MCF 10A (cell line): ENCODE results near the gene CFAP97. TPM values are rescaled to one million over a fixed set of nuclear protein-coding genes. Genes with fewer than 3 reads are reported as not detected.

Experiments used
- BruUV-seq: library from RNA; stranded (reverse); fragments of 400-500 nt; replicated peaks from 2 replicates; lab custom pipeline; 2021; lab: Mats Ljungman, UMichigan
- CTCF ChIA-PET: fragments of 300-600 bp; sonication (Branson Sonifier 250); formaldehyde crosslinking; extraction: SDS; loops from one replicate; lab custom pipeline; 2021; ENCODE audit warnings: antibody characterized with exemption, inconsistent platforms; lab: Yijun Ruan, JAX
- POLR2A ChIA-PET: fragments of 300-600, 350-650 bp; sonication (Branson Sonifier 250); formaldehyde crosslinking; extraction: SDS; loops from one replicate; lab custom pipeline; 2020; ENCODE audit warnings: antibody characterized with exemption, inconsistent platforms; lab: Yijun Ruan, JAX
- DNase-seq: peaks from one replicate; pipeline ENCODE4 v3.0.0-alpha.2; 2018; ENCODE audit not compliant: unreplicated experiment
- H3K27ac Mint-ChIP-seq: one replicate; pipeline ENCODE4 v1.8.0; 2022; ENCODE audit warnings: mild to moderate bottlenecking, low read depth, mixed read lengths; ENCODE audit not compliant: unreplicated experiment
- H3K27me3 Mint-ChIP-seq: one replicate; pipeline ENCODE4 v1.8.0; 2022; ENCODE audit warnings: mixed read lengths; ENCODE audit not compliant: insufficient read depth, unreplicated experiment
- H3K36me3 Mint-ChIP-seq: one replicate; pipeline ENCODE4 v1.8.0; 2022; ENCODE audit warnings: mild to moderate bottlenecking, moderate library complexity, mixed read lengths; ENCODE audit not compliant: insufficient read depth, unreplicated experiment
- H3K4me1 Mint-ChIP-seq: one replicate; pipeline ENCODE4 v1.8.0; 2022; ENCODE audit warnings: mixed read lengths; ENCODE audit not compliant: insufficient read depth, unreplicated experiment
- H3K4me3 Mint-ChIP-seq: one replicate; pipeline ENCODE4 v1.8.0; 2022; ENCODE audit warnings: mild to moderate bottlenecking, moderate library complexity, mixed read lengths; ENCODE audit not compliant: unreplicated experiment
- H3K9me3 Mint-ChIP-seq: one replicate; pipeline ENCODE4 v1.8.0; 2022; ENCODE audit warnings: mixed read lengths; ENCODE audit not compliant: unreplicated experiment
- intact Hi-C: fragments of 100-400 bp; cut with micrococcal nuclease; formaldehyde crosslinking; loops from 2 replicates; pipeline ENCODE4 v1.14.1; 2022
- total RNA-seq: library from RNA; stranded (reverse); gene quantifications from 2 replicates; pipeline ENCODE4 v1.2.3, GENCODE V29; 2022
- TF ChIP-seq, protein P1 (sequence below): fragments of 200-600 bp; IDR thresholded peaks from one replicate; pipeline ENCODE4 v1.8.0; 2022; ENCODE audit warnings: antibody characterized with exemption, mild to moderate bottlenecking; ENCODE audit not compliant: unreplicated experiment

CFAP97 gene
- total RNA-seq, 1 experiment from 2014 or later = 95.0 TPM

DNA sequence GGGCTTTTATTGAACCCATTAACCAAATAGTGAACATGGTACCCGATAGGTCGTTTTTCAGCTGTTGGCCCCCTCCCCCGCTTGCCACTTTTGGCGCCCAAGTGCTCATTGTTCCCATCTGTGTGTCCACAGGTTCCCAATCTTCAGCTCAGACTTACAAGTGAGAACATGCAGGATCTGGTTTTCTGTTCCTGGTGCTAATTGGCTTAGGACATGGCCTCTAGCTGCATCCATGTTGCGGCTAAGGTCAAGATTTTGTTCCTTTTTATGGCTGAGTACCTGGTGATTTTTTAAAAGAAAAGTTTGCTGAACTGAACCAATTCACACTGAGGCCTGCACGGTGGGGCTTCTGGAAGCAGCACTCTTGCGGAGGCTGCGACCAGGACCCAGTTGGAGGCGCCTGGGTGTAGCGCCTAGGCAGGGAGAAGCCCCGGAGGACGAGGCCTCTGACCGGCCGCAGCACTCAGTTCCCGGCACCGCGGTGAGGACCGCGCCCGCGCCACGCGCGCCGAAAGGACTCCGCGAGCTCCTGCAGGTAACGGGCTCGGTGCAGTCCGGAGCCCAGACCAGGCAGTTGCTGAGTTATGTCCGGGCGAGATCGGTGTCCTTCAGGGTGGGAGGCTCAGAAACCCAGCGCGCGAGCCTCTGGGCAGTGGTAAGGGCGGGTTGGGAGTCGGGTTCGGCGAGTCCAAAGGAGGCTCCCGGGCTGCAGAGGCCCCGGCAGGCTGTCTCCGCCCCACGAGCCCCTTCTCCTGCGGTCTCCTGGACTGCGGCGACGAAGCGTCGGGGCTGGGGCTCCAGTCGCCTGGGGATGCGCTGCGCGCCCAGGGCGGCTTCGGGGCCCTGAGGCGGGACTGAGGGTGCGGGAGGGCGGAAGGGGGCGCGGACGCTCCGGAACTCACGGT is 76.5 kb downstream of the CFAP97 start:
- no peaks in the 10 kb centered on the region for H3K4me1 Mint-ChIP-seq
- POLR2A ChIA-PET = interaction anchor here (1.0 to 1.8 kb wide), 2 partner anchors 15 to 16 kb away, joined by 5 read pairs; partner anchors contain the start of gene SLC25A4
- no peak for DNase-seq
- H3K36me3 Mint-ChIP-seq = no peaks in the 10 kb centered on the region
- no peaks in the 10 kb centered on the region for H3K9me3 Mint-ChIP-seq
- no peaks in the 10 kb centered on the region for H3K27me3 Mint-ChIP-seq
- CTCF ChIA-PET = no interaction called here
- TF ChIP-seq, protein P1, sequence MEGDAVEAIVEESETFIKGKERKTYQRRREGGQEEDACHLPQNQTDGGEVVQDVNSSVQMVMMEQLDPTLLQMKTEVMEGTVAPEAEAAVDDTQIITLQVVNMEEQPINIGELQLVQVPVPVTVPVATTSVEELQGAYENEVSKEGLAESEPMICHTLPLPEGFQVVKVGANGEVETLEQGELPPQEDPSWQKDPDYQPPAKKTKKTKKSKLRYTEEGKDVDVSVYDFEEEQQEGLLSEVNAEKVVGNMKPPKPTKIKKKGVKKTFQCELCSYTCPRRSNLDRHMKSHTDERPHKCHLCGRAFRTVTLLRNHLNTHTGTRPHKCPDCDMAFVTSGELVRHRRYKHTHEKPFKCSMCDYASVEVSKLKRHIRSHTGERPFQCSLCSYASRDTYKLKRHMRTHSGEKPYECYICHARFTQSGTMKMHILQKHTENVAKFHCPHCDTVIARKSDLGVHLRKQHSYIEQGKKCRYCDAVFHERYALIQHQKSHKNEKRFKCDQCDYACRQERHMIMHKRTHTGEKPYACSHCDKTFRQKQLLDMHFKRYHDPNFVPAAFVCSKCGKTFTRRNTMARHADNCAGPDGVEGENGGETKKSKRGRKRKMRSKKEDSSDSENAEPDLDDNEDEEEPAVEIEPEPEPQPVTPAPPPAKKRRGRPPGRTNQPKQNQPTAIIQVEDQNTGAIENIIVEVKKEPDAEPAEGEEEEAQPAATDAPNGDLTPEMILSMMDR = no peak
- H3K4me3 Mint-ChIP-seq = no peak overlapping the region
- H3K27ac Mint-ChIP-seq = no peak overlapping the region
- intact Hi-C loops = no loop called here
- no TSS peak for BruUV-seq

DNA sequence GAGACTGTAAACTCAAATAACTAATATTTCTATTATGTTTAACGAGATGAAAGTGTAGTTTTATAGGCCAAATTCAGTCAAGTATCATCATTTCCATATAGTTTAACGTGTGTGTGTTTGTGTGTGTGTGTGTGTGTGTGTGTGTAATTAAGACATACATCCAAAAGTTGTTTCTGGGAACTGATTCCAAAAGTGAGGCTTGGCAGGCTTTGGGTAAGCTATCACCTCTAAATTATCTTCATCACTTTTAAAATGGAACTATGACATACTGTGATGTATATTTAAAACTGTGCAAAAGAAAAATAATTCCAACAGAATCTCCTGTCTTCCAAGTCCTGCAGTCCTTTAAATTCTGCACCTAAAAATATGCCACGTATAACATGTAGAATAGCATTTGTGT is 79.8 kb downstream of the CFAP97 start:
- no TSS peak for BruUV-seq
- H3K4me3 Mint-ChIP-seq = no peak overlapping the region
- no peak for DNase-seq
- CTCF ChIA-PET = interaction anchor here (0.6 to 1.2 kb wide), 7 partner anchors 11 to 714 kb away, joined by 3 to 9 read pairs (median 3); no protein-coding TSS in a partner anchor
- H3K4me1 Mint-ChIP-seq = no peaks in the 10 kb centered on the region
- TF ChIP-seq, protein P1 = no peak
- no peak overlapping the region for H3K27ac Mint-ChIP-seq
- POLR2A ChIA-PET = interaction anchor here (0.5 to 0.7 kb wide), 3 partner anchors 10 to 327 kb away, joined by 3 read pairs; no protein-coding TSS in a partner anchor
- no peaks in the 10 kb centered on the region for H3K27me3 Mint-ChIP-seq
- H3K36me3 Mint-ChIP-seq = no peaks in the 10 kb centered on the region
- intact Hi-C loops = no loop called here
- H3K9me3 Mint-ChIP-seq = no peaks in the 10 kb centered on the region

DNA sequence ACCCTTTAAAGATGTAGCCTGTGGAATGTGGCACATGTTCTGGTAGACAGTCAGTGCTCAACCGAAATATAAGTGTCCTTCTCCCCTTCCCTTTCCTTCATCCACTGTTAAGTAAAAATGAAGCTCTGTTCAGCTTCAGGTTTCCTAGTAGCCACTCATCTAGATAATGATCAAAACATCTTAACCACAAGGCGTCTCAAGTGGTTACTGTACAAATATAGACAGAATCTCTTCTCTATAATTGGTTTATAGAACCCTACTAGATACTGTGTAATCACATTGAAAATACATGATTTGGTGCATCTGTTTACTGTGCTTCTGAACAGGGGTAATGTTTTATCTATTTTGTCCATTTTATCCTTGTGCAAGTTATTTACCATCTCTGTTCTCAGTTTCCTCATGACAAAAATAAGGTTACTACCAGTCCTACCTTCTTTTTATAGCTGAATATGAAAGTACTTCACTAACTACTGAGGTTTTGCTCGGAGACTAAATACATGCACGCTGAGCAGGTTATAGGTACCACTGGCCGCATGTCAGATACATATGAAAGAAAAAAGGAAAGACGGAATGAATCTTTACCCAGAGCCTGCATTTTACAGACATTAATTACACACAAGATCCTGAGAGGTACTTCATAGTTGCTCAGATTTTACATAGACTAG is 81.0 kb downstream of the CFAP97 start:
- CTCF ChIA-PET = interaction anchor here (1.2 kb wide), 2 partner anchors 12 to 116 kb away, joined by 4 to 9 read pairs; no protein-coding TSS in a partner anchor

More for the DNA sequence above, 81.0 kb downstream of the CFAP97 start:
- no peak overlapping the region for H3K27ac Mint-ChIP-seq
- no peaks in the 10 kb centered on the region for H3K4me1 Mint-ChIP-seq
- TF ChIP-seq, protein P1 = no peak
- POLR2A ChIA-PET = no interaction called here
- BruUV-seq = no TSS peak
- no peak for DNase-seq
- no peaks in the 10 kb centered on the region for H3K9me3 Mint-ChIP-seq
- no peaks in the 10 kb centered on the region for H3K36me3 Mint-ChIP-seq
- H3K27me3 Mint-ChIP-seq = no peaks in the 10 kb centered on the region
- no peak overlapping the region for H3K4me3 Mint-ChIP-seq
- intact Hi-C loops = no loop called here
